COLO829 (cell line): ENCODE results near the gene MGST2.
A peak's percentile ranks its signal among the peaks of the same experiment; 100 is the strongest.

Experiments used
- DNase-seq: peaks from one replicate; pipeline ENCODE4 v3.0.0; 2012; ENCODE audit warnings: low spot score

MGST2 gene

GRCh38 chr4:139738846-139739613, 73.4 kb downstream of the MGST2 start:
- DNase-seq = no peak

- no peak for DNase-seq
Measured at GRCh38 chr4:139740121-139740520, 74.5 kb downstream of the MGST2 start.

GRCh38 chr4:139740531-139741041, 75.0 kb downstream of the MGST2 start:
- peak; percentile 70 for DNase-seq

- DNase-seq = no peak
Measured at GRCh38 chr4:139743027-139743426, 77.4 kb downstream of the MGST2 start.

GRCh38 chr4:139744232-139744631, 78.6 kb downstream of the MGST2 start:
- no peak for DNase-seq

- no peak for DNase-seq
Measured at GRCh38 chr4:139745111-139745639, 79.6 kb downstream of the MGST2 start.

GRCh38 chr4:139746431-139747171, 81.0 kb downstream of the MGST2 start:
- DNase-seq = no peak

GRCh38 chr4:139749338-139749737, 83.7 kb downstream of the MGST2 start:
- DNase-seq = no peak

GRCh38 chr4:139749835-139750498, 84.3 kb downstream of the MGST2 start:
- no peak for DNase-seq

- DNase-seq = no peak
Measured at GRCh38 chr4:139753686-139754085, 88.1 kb downstream of the MGST2 start.
